Coronary artery (tissue), 2 donors: ENCODE data around the gene CHAF1A.

ENCODE experiments used
- DNase-seq: peaks from one replicate; pipeline ENCODE4 v3.0.0-alpha.2; 2017; ENCODE audit warnings: low spot score
- H3K27ac ChIP-seq, 2 donors: fragments of 200-600 bp; sonication (generic); one replicate each; pipeline ENCODE4 v1.5.1; 2016 to 2019
- H3K4me3 ChIP-seq: fragments of 200-600 bp; sonication (generic); 2 replicates; pipeline ENCODE4 v1.5.1; 2016; ENCODE audit warnings: mild to moderate bottlenecking, moderate library complexity
- TF ChIP-seq, protein P1 (sequence below): fragments of 200-600 bp; sonication (generic); IDR thresholded peaks from one replicate; pipeline ENCODE4 v1.5.1; 2019; ENCODE audit warnings: antibody characterized with exemption

Gene CHAF1A

DNA sequence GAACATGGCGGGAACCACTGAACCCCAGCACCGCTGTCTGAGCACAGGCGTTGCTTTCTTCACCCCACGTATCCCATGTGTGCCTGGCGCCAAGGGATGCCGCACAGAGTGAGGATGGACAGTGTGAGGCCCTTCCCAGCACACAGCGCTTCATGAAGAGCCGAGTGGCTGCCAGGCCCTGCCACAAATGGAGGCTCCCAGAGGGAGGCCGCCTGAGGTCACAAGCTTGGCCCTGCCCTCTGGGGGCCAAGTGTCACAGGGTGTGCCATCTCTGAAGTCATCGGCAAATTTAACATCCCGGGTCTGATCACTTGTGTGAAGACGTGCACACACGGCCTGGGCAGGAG, 34.7 kb upstream of the CHAF1A start:
- TF ChIP-seq, protein P1, sequence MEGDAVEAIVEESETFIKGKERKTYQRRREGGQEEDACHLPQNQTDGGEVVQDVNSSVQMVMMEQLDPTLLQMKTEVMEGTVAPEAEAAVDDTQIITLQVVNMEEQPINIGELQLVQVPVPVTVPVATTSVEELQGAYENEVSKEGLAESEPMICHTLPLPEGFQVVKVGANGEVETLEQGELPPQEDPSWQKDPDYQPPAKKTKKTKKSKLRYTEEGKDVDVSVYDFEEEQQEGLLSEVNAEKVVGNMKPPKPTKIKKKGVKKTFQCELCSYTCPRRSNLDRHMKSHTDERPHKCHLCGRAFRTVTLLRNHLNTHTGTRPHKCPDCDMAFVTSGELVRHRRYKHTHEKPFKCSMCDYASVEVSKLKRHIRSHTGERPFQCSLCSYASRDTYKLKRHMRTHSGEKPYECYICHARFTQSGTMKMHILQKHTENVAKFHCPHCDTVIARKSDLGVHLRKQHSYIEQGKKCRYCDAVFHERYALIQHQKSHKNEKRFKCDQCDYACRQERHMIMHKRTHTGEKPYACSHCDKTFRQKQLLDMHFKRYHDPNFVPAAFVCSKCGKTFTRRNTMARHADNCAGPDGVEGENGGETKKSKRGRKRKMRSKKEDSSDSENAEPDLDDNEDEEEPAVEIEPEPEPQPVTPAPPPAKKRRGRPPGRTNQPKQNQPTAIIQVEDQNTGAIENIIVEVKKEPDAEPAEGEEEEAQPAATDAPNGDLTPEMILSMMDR = no peak
- H3K4me3 ChIP-seq = no peak overlapping the region
- no peak for DNase-seq
- H3K27ac ChIP-seq = peak overlapping the region in 1 of 2 donors; percentile 45

DNA sequence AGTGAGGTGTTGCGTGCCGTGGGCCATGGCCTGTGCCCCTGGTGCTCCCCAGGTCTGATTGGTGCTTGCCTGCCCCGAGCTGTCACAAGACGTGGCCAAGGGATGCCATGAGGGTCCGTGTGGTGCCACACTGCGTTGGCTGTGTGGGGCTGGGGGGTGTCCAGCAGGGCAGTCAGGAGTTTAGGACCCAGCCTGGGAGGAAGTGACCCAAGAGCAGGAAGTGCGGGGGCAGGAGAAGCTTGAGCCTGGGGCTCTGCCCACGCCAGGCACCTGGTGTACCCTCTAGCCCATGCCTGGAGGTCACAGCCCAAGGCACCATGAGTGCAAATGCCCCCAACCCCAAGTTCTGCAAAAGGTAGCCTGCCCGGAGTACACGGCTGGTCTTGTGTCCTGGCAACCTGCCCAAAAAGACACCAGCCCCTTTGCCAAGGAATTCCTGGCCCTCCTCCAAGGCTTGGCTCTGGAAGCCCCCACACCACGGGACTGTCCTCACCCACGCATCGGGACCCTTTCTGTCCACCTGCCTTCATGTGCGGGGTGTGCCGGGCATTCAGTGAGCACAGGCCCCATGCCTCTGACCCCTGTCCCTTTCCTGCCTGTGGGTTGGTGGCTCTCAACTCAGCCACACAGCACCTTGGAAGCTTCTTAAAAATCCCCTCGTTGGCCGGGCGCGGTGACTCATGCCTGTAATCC, 34.2 kb upstream of the CHAF1A start:
- DNase-seq = no peak
- peak overlapping the region in 1 of 2 donors; percentile 45 for H3K27ac ChIP-seq
- TF ChIP-seq, protein P1 = no peak

DNA sequence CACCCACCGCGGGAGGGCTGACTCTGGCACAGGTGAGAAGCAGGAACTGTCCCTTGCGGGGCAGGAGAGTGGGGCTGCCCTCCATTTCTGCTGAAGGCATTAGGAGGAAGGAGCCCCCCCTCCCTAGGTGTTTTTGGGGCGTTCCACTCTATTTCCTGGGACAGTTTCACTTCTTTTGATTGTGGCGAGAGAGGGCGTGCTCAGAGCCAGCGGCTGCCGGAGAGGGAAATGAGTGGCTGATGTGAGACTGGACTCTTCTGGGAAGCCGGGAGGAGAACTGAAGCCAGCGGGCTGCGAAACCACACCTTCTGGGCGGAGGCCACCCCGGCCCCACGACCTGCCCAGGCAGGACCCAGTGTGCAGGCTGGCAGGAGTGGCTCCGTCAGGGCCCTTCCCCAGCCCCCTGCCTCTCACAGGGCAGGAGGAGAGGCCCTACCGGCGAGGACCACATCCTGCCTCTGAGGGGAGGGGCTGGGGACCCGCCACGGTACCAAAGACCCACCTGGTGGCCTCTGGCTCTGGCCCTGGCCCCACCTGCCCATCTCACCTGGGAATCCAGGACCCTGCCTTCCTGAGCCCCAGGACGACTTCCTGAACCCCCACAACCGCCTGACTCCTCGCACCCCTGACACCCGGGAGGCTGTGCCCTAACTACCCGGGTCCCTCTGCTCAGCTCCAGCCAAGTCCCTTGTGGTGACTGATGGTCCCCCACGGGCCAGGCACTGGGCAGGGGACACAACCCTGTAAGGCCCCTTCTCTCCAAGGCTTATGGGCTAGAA, 33.1 kb upstream of the CHAF1A start:
- Histone ChIP-seq H3K27ac (peak overlapping the region in 1 of 2 donors; percentile 75), H3K4me3 (peak overlapping the region; percentile 56)
- TF ChIP-seq, protein P1 = no peak
- no peak for DNase-seq

More for the DNA sequence above, 34.2 kb upstream of the CHAF1A start:
- no peak overlapping the region for H3K4me3 ChIP-seq

DNA sequence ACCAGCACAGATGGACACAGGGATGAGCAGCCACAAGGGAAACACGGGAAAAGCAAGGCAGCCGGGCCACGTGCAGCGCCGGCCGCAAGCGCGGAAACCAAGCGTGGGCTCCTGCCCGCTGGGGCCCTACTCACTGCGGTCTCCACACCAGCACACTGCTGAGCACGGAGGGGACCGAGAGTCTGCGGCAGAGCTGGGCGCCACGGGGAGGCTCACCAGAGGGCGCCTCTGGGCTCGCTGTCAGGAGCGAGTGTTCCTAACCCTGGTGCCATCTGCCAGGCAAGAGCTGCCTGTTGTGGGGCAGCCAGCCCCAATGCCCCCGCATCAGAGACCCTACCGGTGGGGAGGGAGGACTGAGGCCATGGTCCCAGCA, 32.6 kb upstream of the CHAF1A start:
- DNase-seq = no peak
- Histone ChIP-seq H3K27ac (peak overlapping the region in 1 of 2 donors; percentile 7), H3K4me3 (peak overlapping the region; percentile 56)
- TF ChIP-seq, protein P1 = no peak

DNA sequence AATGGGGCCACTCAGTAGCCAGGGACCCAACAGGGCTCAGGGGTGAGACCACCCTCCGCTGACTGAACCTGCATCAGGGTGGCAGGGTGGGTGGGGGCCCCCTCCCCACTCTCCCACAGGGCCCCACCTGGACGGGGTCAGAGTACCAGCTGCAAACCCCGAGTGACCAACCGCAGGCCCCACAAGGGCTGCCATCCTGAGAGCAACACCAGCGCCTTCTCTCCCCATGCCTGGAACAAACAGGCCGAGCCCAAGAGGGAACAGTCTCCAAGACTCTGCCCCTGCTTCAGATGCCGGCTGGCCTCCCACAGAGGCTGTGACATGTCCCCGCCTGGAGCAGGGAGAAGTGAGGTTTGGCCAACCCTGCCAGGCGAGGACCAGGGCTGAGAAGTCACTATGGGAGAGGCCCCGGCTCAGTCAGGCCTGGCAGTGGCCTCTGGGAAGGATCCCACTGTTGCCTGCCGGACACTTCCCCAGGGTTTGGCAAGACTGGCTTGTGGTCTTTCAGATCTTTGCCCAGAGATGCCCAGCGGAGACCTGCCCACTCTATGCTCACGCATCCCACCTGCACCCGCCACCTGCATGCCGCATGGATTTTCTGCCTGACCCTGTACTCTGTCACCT, 31.9 kb upstream of the CHAF1A start:
- no peak for DNase-seq
- H3K4me3 ChIP-seq = peak overlapping the region; percentile 56
- TF ChIP-seq, protein P1 = no peak
- H3K27ac ChIP-seq = peak overlapping the region in 1 of 2 donors; percentile 7

DNA sequence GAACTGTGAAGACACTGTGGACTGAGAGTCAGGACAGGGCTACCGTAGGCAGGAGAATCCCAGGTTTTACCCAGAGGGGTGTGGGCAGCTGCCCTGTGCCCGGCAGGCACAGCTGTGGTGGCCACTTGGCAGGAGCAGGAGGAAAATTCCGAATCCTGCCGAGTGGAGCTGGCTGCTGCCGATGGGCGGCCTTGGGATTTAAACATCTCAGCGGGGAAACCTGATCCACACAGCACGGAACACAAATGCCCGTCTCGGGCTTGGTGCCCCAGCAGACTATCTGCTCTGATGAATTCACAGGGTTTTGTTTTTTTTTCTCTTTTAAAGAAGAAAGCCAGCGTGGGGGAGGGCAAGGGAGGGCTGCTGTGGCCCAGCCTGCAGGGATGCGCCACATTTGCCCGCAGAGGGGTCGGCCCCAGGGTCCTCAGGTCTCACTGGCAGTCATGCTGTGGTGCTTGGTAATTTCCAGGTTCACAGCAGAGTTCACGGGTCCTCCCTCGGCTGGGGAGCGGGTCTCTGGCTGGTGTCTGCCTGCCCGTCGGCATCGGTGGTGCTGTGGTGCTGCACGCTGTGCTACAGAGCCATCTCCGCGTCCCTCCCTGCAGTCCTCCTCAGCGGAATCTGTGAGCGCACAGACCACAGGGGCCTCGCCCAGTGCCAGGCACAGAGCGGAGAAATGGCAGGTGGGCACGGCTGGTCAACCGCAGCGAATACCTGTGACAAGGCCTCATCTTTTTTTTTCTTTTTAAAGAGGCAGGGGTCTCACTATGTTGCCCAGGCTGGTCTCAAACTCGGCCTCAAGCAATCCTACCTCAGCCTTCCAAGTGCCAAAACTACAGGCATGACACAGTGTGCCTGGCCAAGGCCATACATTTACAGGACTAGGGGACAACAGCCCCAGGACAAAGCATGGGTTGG, 30.9 kb upstream of the CHAF1A start:
- TF ChIP-seq, protein P1 = no peak
- H3K27ac ChIP-seq = peak overlapping the region in 1 of 2 donors; percentile 97
- DNase-seq = no peak

More for the DNA sequence above, 30.9 kb upstream of the CHAF1A start:
- H3K4me3 ChIP-seq = no peak overlapping the region
